ENCODE measurements around the gene HP1BP3. TPM values are rescaled to one million over a fixed set of nuclear protein-coding genes. Genes with fewer than 3 reads are reported as not detected.
"Not testable (repeated sequence)": the region's sequence is repeated elsewhere in the genome, so short reads cannot be mapped to it uniquely, and the experiment has no call there.

HP1BP3 gene
- total RNA-seq, 1 donor from 2014 or later, result 269 TPM

DNA sequence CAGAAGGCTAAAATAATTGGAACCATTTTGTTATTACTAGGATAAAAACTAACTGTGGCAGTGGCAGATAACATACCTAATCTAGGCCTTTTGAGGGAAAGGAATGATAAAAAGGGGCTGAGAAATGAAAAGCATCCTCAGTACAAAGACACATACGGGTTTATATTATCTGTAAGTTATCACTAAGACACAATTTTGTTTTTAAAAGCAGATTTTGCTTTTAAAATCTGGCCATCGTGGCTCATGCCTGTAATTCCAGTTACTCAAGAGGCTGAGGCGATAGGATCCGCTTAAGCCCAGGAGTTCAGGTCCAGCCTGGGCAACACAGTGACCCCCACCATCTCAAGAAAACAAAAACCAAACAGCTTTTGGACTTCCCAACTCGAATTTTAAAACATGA, 24.8 kb upstream of the HP1BP3 start:
- H3K9me3 Mint-ChIP-seq, result no peaks in the 10 kb centered on the region
- peak overlapping the region; percentile 16 for H3K27ac Mint-ChIP-seq
- DNase-seq (ENCODE audit: low spot score in 2 of 2, unreplicated experiment in 2 of 2), result no peak
- TF ChIP-seq, protein P1, sequence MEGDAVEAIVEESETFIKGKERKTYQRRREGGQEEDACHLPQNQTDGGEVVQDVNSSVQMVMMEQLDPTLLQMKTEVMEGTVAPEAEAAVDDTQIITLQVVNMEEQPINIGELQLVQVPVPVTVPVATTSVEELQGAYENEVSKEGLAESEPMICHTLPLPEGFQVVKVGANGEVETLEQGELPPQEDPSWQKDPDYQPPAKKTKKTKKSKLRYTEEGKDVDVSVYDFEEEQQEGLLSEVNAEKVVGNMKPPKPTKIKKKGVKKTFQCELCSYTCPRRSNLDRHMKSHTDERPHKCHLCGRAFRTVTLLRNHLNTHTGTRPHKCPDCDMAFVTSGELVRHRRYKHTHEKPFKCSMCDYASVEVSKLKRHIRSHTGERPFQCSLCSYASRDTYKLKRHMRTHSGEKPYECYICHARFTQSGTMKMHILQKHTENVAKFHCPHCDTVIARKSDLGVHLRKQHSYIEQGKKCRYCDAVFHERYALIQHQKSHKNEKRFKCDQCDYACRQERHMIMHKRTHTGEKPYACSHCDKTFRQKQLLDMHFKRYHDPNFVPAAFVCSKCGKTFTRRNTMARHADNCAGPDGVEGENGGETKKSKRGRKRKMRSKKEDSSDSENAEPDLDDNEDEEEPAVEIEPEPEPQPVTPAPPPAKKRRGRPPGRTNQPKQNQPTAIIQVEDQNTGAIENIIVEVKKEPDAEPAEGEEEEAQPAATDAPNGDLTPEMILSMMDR (IDR thresholded peaks at IDR 0.05; ENCODE audit: unreplicated experiment), result no peak
- no peak overlapping the region for H3K4me3 Mint-ChIP-seq
- peaks cover 6% of the 10 kb centered on the region for H3K4me1 Mint-ChIP-seq
- H3K27me3 Mint-ChIP-seq (ENCODE audit: low read depth), result no peaks in the 10 kb centered on the region
- peaks cover 21% of the 10 kb centered on the region for H3K36me3 Mint-ChIP-seq

DNA sequence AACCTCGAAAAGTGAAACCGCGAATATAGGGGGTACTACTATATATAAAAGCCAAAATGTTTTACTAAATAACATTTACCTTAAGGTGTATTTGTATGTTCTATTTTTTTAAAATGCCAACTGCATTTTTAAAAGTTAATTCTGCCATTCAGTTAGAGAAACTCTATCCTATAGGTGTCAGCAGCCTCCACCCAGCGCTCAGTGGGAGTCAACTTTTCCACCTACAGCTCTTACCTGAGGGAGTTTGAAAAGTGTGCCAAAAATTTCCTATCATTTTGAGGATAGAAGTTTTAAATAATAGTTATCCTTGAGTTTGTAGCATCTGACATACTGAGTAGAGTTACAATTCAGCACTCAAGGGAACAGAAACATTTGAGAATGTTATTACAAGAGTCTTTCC, 6.1 kb upstream of the HP1BP3 start:
- Mint-ChIP-seq H3K27me3 (ENCODE audit: low read depth) (no peaks in the 10 kb centered on the region), H3K36me3 (no peaks in the 10 kb centered on the region), H3K4me3 (no peak overlapping the region), H3K27ac (no peak overlapping the region), H3K9me3 (no peaks in the 10 kb centered on the region), H3K4me1 (peaks cover 2% of the 10 kb centered on the region)
- TF ChIP-seq, protein P1 (IDR thresholded peaks at IDR 0.05; ENCODE audit: unreplicated experiment), result no peak
- no peak for DNase-seq (ENCODE audit: low spot score in 2 of 2, unreplicated experiment in 2 of 2)

DNA sequence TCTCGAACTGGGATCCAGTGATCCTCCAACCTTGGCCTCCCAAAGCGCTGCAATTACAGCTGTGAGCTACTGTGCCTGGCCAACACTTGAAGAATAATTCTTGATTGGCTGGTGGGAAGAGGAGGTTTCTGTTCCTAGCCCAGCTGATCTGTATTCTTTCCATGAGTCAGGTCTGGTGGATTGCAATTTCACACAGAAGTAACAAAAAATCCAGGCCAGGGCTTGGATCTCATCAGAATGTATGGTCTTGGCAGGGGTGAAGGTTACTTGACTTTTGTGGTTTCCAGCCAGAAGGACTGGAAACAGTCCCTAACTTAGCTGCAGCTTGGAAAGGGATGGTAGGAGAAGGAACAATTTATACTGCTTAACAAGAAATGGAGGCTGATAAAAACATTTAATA, 5.1 kb upstream of the HP1BP3 start:
- Mint-ChIP-seq H3K27me3 (ENCODE audit: low read depth) (no peaks in the 10 kb centered on the region), H3K9me3 (no peaks in the 10 kb centered on the region), H3K27ac (no peak overlapping the region), H3K4me3 (no peak overlapping the region), H3K36me3 (no peaks in the 10 kb centered on the region), H3K4me1 (peaks cover 9% of the 10 kb centered on the region)
- TF ChIP-seq, protein P1 (IDR thresholded peaks at IDR 0.05; ENCODE audit: unreplicated experiment), result no peak
- no peak for DNase-seq (ENCODE audit: low spot score in 2 of 2, unreplicated experiment in 2 of 2)

DNA sequence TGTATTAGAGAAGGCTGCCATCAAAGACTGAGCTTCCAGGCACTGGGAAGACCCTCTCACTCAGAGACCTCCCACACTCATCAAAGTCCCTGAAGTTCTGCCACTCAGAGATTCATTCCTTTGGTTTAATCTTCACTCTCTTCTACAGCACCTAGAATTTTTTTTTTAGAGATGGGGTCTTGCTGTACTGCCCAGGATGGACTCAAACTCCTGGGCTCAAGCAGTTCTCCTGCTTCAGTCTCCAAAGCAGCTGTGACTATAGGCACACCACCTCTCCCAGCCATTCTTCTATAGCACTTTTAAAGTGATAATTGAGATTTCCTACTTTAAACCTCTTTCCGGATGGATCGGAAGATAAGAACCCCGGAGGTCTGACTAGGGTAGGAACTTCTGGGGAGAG, 3.7 kb upstream of the HP1BP3 start:
- peak overlapping the region; percentile 56 for H3K27ac Mint-ChIP-seq
- TF ChIP-seq, protein P1 (IDR thresholded peaks at IDR 0.05; ENCODE audit: unreplicated experiment), result no peak
- no peaks in the 10 kb centered on the region for H3K36me3 Mint-ChIP-seq
- DNase-seq (ENCODE audit: low spot score in 2 of 2, unreplicated experiment in 2 of 2), result no peak
- no peak overlapping the region for H3K4me3 Mint-ChIP-seq
- no peaks in the 10 kb centered on the region for H3K9me3 Mint-ChIP-seq
- peaks cover 9% of the 10 kb centered on the region for H3K4me1 Mint-ChIP-seq
- H3K27me3 Mint-ChIP-seq (ENCODE audit: low read depth), result no peaks in the 10 kb centered on the region

DNA sequence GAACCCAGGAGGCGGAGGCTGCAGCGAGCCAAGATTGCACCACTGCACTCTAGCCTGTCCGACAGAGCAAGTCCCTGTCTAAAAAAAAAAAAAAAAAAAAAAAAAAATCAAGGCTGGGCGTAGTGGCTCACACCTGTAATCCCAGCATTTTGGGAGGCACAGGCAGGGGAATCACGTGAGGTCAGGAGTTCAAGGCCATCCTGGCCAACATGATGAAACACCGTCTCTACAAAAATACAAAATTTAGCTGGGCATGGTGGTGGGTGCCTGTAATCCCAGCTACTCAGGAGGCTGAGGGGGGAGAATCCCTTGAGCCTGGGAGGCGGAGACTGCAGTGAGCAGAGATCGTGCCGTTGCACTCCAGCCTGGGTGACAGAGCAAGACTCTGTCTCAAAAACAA, 2.5 kb upstream of the HP1BP3 start:
- not testable (repeated sequence) for H3K27me3 Mint-ChIP-seq (ENCODE audit: low read depth); DNase-seq (ENCODE audit: low spot score in 2 of 2, unreplicated experiment in 2 of 2); H3K4me3 Mint-ChIP-seq; H3K9me3 Mint-ChIP-seq; H3K36me3 Mint-ChIP-seq; H3K27ac Mint-ChIP-seq
- H3K4me1 Mint-ChIP-seq, result peaks cover 19% of the 10 kb centered on the region

DNA sequence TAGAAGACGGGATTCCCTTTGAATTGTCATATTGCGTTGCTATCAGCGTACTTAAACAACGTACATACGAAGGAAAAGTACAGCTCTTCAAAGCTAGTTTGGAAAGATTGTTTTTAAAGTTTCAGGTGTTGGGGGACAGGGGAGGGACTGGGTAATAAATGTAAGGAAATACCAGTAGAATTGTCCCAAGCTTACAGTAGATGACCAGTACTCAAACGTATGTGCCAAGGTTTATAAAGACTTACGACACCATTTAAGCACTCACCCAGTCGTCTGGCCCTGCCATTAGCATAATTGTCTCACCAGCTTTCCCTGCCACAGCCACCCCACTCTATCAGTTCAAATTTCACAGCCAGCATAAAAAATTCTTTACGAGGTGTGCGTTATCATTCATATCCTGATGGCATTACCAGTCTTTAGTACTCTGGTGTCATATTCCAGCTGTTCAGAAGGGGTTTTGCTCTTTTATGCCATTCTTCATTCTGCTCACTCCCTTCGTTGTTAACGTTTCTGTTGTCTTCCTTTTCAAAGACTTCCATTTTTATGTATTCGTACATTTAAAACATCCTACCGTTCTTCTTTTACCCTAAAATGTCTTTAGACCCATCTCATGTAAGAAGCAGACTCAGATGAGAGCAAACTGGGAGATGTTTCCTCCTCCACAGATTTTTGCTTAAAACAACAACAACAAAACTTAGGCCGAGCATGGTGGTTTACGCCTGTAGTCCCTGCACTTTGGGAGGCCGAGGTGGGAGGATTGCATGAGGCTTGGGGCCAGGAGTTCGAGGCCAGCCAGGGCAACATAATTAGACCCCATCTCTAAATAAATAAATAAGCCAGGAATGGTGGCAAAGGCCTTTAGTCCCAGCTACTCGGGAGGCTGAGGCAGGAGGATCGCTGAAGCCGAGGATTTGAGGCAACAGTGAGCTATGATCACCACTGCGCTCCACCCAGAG, 1.0 kb upstream of the HP1BP3 start:
- TF ChIP-seq, protein P1 (IDR thresholded peaks at IDR 0.05; ENCODE audit: unreplicated experiment), result no peak
- H3K36me3 Mint-ChIP-seq, result no peaks in the 10 kb centered on the region
- H3K9me3 Mint-ChIP-seq, result no peaks in the 10 kb centered on the region
- H3K27me3 Mint-ChIP-seq (ENCODE audit: low read depth), result no peaks in the 10 kb centered on the region
- DNase-seq (ENCODE audit: low spot score in 2 of 2, unreplicated experiment in 2 of 2), result no peak
- H3K4me3 Mint-ChIP-seq, result peak overlapping the region; percentile 93
- H3K27ac Mint-ChIP-seq, result peak overlapping the region; percentile 95
- H3K4me1 Mint-ChIP-seq, result peaks cover 25% of the 10 kb centered on the region
